Effector CD4-positive, alpha-beta T cell (primary cell): Measurements from ENCODE around the gene KIAA1217.
"Not testable (repeated sequence)": the region's sequence is repeated elsewhere in the genome, so short reads cannot be mapped to it uniquely, and the experiment has no call there.

ENCODE experiments used
- DNase-seq: peaks from one replicate; pipeline ENCODE4 v3.0.0-alpha.2; 2020

The KIAA1217 gene

GRCh38 chr10:24341371-24341770 is 132.4 kb downstream of the KIAA1217 start:
- no peak for DNase-seq

DNA sequence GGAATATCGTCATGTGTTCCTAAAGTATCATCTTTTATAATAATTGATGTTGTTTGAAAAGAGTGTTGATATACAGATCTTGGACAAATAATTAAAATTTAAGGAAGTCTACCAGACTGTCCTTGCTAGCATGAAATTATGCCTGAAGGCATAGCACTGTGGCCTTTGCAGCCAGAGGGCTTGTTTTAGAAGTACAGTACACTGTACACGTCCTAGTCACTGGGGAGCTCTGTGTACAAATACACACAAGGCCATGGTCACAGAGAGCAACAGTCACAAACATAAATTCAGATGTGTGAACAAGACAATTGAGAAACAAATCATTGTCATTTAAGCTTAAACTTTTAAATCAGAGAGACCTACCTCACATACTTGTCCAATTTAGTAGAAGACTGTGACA is 133.0 kb downstream of the KIAA1217 start:
- DNase-seq: no peak

GRCh38 chr10:24343686-24344085 is 134.7 kb downstream of the KIAA1217 start:
- DNase-seq: no peak

GRCh38 chr10:24344279-24344678 is 135.3 kb downstream of the KIAA1217 start:
- DNase-seq: no peak

DNA sequence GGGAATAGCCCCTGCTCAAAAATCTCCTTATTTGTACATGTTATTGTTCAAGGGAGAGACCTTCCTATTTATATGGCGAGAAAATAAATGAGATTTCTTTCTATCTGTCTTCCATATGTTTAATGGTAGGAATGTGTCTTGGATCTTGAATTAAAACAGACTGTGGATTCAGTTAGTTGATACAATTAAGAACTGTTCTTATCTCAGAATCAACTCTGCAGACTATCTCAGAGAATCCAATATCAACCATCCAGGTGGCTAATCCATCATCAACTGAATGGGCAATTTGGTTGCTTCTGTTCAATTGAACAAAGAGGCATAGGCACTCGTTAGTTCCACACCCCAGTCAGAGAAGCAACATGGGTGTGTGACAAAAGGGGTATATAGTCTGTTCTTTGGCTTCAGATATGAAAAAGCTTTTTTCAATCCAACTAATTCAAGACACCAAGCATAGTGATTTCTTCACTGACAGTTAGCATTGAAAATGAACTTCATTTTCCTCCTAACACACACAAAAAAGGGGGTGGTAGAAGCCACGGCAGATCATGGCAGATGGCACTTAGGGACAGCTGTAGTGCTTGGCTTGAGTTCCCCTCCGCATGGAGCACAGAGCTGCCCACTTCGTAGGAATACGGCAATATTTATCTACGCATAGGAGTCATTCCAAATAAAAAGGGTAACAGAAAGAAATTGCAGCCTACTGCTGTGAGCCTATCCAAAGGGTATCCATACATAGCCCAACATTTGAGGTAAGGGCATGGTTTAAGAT is 135.9 kb downstream of the KIAA1217 start:
- DNase-seq: no peak

GRCh38 chr10:24346877-24347519 is 138.1 kb downstream of the KIAA1217 start:
- DNase-seq: no peak

DNA sequence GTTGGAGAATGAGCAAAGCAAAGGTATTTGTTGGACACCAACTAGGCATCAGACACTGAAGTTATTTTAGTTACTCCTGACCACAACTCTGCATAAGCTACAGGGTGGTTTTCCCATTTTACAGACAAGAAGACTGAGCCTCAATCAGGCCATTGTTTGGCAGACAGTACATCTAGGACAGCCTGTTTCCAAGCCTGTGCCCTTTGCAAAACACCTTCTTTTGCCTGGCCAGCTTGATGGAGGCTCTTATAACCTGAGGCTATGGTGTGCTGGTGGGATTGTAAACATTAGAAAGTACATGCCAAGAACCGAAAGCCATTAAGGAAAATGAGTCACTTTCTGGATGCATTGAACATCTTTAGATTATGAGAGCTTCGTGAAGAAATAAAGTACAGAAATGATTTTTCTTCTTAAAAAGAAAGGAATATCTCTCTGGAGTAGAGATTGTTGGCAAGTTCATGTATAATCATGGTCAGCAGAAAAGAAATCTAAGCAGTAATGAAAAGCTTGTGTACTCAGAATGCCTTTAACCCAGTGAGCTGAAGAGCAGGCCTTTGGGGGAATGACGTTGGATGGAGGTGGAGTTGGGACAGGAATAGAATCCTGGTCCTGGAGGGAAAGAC is 140.6 kb downstream of the KIAA1217 start:
- DNase-seq: no peak

DNA sequence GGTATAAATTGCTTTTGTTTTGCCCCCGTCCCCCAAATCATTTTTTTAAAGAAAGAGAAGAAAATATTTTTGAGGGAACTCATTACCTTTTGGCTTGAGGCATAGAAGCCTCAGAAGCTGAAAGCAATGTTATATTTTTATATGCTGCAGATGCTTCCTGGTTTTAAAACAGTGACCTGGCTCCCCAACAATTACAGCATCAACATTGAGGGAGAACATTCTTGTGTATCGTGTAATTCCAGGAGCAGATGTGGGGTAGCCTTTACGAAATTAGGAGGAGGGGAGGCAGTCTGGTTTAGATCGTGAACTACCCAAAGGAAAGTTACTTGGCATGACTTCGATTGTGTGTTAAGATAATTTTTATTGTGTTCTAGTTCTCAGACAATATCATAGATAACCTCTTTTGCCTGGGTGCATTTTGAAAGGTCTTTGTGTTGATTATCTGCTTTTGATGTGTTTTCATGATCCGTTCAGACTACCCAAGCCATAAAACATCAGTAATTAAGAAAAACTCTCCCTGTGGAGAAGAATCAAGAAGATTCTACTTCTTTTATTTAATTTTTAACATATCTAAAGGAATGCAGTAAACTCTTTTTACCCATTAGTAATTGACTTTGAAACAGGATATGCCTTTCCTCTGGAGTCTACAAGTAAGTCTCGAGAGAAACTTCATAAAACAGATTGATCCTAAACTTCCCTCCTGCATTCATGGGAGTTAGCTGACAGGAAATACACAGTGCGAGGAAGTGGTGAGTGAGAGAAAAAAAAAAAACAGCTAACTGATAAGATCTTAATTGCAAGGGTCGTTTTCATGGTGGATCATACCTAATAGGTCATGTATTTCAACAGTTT is 141.4 kb downstream of the KIAA1217 start:
- no peak for DNase-seq

DNA sequence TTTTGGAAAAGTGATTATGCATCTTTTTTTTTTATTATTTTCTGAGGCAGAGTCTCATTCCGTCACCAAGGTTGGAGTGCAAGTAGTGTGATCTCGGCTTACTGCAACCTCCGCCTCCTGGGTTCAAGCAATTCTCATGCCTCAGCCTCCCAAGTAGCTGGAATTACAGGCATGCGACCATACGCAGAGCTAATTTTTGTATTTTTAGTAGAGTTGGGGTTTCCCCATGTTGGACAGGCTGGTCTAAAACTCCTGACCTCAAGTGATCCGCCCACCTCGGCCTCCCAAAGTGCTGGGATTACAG is 141.9 kb downstream of the KIAA1217 start:
- not testable (repeated sequence) for DNase-seq

GRCh38 chr10:24351961-24352360 is 143.0 kb downstream of the KIAA1217 start:
- no peak for DNase-seq

DNA sequence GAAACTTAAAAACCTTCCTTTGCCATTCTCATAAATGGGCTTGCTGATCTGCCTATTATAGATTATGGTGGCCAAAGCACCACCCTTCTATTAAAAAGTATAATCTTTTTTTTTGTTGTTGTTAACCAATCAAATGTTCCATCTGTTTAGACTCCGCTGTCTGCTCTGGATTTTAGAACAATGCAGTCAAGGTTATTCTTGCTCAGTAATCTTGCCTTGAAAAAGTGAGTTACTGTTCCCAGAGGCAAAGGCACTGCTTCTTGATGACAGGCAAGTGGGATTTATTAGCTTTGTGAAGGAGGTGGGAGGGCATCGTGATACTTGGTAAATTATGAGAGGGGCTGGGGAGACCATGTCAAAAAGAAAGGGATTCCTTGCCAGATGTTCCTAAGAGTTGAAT is 143.5 kb downstream of the KIAA1217 start:
- DNase-seq: no peak

DNA sequence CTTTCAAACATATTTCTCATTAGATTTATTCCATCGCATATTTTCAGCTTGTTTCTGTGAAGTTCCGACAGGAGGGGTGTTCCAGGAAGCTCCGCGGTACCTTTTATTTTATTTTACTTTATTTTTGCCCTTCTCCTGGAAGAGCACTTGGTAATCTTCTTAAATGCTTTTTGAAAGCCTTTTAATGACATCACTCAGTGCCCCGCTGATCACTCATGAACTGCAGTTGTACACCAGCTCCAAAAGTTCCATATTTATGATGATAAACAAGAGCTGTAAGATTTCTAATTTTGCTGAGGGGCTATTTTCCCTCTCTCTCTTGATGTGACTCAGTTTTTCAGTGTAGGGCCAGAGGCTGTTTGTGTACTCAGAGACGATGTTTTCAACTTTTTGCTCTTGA is 144.4 kb downstream of the KIAA1217 start:
- no peak for DNase-seq

DNA sequence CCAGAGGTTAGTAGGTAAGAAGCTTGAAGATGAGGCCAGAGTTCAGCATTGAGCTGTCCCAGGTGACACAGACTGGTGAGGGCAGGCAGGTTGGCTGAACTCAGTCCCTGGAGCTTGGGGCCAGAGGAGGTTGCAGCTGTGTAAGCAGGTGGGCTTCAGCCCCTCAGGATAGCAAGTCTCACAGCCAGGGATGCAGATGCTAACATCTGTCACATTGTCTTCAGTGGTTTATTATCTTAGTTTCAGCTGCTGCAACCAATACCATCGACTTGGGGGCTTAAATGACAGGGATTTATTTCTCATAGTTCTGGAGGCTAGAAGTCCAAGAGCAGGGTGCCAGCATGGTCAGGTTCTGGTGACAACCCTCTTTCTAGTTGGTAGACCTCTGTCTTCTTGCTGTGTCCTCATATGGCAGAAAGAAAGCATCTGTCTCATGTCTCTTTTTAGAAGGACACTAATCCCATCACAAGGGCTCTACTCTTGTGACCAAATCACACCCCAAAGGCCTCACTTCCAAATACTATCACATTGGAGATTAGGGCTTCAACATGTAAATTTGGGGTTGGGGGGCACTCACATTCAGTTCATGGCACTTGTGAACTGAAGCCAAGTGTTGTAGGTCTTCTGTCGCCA is 146.2 kb downstream of the KIAA1217 start:
- no peak for DNase-seq

DNA sequence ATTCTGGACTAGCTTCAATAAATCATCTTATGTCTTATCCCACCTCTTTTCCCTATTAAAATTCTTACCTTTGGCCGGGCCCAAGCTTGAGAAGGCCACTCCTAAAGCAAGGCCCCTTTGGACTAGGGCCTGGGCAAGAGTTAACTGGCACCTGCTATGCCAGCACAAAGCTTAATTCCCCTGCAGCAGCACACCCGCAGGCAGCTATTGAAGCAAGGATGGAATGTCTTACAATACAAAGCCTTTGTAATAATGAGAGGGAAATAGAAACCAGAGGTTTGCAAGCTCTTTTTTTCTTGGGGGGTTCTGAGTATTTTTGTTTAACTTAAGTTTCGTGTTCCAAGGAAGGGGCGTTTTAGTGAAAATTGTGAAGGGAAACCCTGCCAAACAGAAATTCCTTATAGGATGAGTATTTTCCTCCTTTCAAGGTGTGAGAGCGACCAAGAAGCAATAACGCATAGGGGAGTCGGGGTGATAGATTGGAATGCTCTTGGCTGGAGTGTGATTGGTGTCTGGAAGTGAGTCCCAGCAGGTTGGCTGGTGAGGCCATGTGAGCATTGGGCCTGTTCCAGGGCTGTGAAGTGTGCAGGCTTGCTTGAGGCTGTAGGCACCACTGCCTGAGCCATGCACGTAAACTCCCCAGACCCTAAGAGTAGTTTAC is 148.5 kb downstream of the KIAA1217 start:
- DNase-seq: no peak

GRCh38 chr10:24358022-24358421 is 149.1 kb downstream of the KIAA1217 start:
- no peak for DNase-seq

DNA sequence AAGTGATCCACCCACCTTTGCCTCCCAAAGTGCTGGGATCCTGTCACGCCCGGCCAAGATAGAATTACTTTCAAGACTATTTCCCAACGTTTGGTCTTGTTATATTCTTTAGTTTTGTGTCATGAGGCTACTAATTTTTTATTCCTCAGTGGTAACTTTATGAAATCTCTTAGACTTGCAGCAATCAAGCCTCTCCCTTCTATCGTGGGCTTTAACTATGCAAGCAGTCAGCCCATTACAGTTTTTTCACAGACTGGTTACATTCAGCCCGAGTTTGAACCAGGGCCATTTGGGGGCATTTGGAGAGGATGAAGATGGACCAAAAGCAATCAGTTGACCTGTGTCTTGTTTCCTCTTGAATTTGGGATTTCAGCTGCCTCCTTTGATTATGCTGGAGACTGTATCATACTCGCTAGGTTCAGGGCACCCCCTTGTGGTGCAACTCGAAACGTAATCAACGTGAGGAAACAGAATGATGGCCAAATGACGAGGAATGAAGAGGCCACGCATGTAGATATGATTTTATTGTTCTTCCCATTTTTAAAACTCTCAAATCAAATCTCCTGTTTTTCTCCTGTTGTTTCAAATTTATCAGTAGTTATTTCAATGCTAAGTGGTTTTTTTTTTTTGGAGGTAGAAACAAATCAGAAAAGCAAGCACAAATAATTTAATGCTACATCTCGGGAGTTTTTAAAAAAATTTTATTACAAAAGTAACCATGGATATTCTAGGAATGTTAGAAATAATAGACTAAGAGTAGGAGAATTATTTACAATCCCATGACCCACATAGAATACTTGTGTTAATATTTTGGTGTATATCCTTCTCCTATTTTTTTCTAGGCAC is 151.6 kb downstream of the KIAA1217 start:
- no peak for DNase-seq

DNA sequence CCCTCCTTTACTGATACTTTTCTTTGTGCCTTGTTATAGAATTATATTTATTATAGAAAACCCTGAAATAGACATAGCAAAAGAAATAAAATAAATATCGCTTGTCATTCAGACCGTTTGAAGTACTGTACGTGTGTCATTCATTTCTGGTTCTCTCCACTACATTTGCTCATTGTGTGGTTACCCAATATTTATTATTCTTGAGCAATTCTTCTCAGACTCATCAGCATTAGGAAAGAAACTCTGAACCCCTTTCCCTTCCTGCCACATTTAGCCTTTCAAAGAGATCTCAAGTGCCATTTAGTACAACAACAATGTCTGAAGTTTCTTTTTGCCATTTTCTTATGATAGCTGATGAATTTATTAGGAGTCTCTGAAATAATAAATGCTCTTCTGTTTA is 154.1 kb downstream of the KIAA1217 start:
- no peak for DNase-seq

DNA sequence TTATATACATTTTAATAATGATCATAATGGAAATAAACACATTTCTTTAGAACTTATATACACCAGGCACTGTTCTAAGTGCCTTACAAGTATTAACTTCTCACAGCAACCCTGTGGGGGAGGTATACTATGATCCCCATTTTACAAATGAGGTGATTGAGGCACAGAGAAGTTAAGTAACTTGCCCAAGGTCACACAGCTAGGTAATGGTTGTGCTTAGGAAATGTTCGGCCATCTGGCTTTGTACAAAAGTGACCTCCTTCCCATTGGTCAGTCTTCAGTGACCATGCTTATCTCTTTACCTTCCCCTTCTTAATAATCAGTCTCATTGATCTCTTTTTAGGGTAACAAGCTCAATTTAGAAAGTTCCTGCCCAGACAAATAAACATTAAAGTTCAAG is 158.8 kb downstream of the KIAA1217 start:
- no peak for DNase-seq

DNA sequence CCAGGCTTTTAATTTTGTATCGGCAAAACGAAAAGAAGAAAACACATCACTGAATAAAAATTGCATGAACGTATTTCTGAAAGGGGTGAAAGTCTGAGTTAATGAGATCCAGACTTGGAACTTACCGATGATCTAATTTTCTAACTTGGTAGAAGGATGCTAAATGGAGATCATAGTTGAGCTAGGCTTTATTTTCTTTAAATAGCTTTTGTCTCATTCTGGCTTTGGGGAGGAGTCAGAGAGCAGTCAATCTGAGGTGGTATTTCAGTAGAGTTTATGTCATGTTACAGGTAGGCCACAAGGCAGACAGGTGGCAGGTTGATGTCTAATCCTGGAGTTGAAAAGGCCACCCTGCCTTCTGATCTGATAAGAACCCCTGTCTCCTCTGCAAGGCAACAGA is 161.9 kb downstream of the KIAA1217 start:
- no peak for DNase-seq

DNA sequence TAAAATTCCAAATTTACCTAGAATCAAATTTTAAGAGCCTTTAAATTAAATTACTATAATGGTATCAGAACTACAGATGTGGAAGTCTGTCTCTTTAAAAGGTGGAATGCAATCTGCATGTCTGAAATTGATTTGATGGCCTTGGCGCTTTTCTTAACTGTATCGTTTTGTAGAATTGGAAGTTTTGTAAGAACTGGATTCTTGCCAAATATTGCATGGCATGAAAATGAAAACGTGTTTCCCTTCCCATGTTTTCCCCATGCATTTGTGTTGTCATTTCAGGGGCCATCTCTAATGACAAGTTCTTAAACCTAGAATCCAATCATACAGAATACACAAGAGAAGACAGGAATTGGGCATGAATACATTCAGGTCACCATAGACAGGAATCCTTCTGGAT is 162.5 kb downstream of the KIAA1217 start:
- DNase-seq: no peak

DNA sequence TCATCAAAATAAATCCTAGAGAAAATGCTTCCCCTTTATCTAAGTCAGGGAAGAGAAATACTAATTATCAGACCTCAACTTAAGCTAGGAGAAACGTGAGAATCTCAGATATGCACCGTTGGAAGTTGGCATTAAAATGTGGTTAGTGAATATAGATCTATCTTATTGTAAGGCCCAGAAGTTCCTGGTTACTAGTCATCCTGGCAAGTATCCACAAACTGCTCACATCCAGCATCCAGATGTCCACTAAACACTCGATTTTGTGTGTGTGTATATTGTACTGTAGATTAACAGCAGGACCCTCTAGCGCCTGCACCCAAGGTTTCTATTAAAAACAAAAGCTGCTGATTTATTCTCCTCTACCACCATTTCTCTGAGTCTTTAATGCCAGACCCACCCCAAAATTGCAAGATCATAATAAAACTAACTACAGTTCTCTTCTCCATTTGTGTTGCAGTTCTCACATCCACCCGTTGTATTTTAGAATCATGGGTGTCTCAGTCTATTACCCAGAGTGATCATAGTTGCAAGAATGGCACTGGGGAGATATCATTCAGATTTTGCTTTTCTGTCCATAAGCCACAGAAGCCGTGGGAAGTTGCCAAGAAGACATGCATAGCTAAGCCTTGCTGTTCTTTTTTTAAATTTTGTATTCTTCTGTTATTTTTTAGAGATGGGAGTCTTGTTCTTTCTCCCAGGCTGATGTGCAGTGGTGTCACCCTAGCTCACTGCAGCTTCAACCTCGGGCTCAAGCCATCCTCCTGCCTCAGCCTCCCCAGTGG is 165.4 kb downstream of the KIAA1217 start:
- DNase-seq: no peak
